HL-60 (cell line): Measurements from ENCODE around the gene CCM2.

ENCODE experiments used
- CTCF ChIP-seq: IDR thresholded peaks from one replicate; pipeline ENCODE4 v1.5.1; 2011; ENCODE audit warnings: low read length, control low read depth, inconsistent platforms; ENCODE audit not compliant: insufficient read depth
- GABPA ChIP-seq: IDR thresholded peaks from 2 replicates; pipeline ENCODE4 v1.6.1; 2012; ENCODE audit warnings: low read depth
- POLR2AphosphoS5 ChIP-seq: IDR thresholded peaks from 2 replicates; pipeline ENCODE4 v1.6.1; 2012; ENCODE audit warnings: low read depth
- REST ChIP-seq: IDR thresholded peaks from 2 replicates; pipeline ENCODE4 v1.6.1; 2012; ENCODE audit warnings: low read depth; ENCODE audit not compliant: insufficient replicate concordance

DNA sequence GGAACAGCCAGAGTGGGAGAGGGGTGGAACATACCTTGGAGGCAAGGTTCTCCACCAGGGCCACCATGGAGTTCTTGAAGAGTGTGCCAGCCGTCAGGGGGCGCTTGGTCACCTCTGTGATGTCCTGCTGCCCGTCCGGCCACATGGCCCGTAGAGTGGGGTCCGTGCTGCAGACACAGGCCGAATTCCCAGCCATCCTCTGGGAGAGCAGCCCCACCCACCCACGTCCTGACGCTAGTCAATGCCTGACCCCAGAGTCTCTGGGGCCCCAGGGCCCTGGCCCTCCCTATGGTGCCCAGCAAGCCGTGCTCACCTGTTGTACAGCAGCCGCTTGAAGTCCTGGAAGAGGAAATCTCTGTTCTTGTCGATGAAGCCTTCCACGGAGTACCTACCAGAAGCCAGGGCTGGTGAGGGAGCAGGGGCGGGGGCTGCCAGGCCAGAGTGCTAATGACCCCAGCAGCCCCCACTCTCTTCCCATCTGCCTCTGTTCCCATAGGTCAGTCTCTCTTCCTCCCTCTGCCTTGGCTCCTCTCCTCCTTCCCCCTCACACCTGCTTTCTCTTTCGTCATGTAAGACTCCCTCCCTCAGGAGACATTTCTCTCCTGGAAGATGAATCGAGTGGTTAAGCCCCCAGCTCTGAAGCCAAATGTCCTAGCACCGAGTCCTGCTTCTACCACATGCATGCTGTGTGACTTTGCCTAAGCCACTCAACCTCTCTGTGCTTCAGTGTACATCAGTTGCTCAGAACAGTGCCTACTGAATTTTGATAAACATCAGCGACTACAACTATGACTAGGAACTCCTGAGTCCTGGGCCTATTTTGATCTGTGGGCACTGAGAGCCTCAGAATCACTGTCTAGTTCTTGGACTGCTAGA is 32.2 kb upstream of the CCM2 start:
- TF ChIP-seq CTCF (no peak), REST (no peak), POLR2AphosphoS5 (peak; percentile 46; the same call in 1 of the 2 replicates), GABPA (no peak)
